Hematopoietic multipotent progenitor cell treated with erythropoietin and hydrocortisone succinate and interleukin-3 and kit ligand, for 15 days (in vitro differentiated cells): ENCODE measurements around the gene TCERG1L.
"Not testable (repeated sequence)": the region's sequence is repeated elsewhere in the genome, so short reads cannot be mapped to it uniquely, and the experiment has no call there.

ENCODE experiments used
- DNase-seq: peaks from one replicate; pipeline ENCODE4 v3.0.0-alpha.2; 2015; ENCODE audit warnings: low spot score

Gene TCERG1L

DNA sequence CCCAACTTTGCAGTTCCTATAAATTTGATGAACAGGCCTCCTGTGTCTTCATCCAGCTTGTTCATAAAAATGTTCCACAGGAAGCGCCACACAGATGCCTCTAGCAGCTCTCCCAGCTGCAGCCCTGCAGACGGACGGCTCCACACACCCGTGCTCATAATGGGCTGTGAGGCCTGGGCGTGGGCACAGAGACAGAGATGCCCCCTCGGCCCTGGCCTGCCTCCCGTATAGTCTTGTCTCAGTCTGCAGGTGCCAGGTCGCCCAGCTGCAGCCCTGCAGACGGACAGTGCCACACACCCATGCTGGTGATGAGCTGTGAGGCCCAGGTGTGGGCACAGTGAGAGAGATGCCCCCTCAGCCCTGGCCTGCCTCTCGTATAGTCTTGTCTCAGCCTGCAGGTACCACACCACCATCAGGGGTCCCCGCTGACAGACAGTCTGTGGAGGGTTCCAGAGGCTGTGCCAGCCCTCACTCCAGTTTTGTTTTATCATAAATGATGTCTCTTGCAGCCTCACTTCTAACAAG lies 189.9 kb downstream of the TCERG1L start:
- no peak for DNase-seq

DNA sequence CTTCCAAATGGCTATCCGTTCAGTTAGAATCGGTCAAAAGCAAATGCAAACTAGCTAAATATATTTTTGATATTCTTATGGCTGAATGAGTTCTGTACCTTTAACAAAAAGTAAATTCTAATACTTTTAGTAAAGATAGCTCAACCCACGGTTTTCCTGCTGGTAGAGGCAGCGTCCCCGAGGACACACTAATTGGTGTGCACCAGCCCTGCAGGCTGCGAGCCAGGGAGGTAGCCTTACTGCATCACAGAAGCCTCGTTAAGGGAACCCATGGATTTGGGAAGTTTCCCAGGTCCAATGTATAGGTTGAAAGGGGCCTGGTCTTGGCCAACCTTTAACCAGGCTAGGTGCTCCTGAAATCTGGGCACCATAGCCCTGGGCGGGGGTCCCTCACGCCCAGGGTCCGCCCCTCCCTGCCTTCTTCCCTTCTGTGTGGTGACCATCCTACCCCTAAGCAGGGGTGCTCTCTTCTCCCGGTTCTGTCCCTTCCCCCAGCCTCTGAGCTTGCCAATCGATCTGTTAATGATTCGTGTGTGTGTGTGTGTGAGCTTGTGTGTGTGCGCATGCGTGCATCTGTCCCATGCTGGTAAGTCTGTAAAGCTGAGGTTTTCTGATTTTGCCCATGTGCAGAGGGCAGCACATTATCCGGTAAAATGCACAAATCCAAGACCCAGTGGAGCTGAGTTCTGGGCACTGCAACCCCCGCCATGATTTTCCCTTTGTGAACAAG lies 191.7 kb downstream of the TCERG1L start:
- DNase-seq = no peak

DNA sequence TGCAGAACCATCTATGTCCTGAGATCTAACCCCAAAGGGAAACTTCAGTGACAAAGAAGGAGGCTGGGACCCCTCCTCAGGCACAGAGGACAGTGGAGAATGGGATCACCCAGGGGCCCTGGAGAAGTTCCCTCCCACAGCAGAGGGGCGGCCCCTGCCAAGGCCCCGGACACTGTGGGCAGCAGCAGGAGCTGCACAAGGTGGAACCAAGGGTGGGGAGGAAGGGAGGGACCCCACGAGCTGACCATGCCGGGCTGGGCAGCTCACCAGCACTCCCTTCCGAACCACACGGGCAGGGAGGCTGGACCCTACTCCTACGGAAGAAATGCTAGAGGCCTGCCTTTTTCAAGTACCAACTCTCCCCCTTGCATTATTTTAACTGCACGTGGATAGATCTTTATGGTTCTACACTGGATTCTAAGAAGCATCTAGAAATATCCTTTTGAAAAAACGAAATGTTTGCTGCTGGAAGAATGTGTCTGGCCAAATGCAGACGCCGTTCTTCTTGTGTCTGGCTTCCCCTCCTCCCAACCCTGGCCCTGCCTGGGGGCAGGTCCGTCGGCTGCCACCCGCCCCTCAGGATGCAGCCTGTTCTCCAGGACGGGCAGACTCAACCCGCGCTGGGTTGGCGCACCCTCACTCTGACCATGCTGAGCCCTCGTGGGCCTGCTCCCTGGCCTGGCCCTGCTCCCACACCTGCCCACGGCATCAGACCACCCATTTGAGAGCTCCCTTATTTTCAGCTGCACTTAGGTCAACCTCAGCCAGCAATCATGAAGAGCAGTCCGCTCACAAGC lies 193.9 kb downstream of the TCERG1L start:
- DNase-seq = no peak

DNA sequence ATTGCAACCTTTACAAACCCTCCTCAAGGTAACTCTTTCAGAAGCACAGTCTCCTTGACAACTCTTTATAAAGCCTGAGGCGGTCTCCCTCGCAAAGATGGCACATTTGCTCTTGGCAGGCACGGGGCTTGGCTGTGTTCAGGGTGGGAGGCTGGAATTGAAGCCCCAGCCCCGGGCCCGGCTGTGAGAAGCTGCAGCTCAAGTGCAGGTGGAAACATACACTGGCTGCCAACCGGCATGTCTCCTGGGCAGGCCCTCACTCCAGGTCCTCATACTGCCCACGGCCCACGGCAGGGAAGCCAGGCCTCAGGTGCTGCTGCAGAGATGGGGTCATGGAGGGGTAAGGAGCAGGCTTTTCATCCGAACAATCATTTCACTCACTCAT lies 194.5 kb downstream of the TCERG1L start:
- no peak for DNase-seq

DNA sequence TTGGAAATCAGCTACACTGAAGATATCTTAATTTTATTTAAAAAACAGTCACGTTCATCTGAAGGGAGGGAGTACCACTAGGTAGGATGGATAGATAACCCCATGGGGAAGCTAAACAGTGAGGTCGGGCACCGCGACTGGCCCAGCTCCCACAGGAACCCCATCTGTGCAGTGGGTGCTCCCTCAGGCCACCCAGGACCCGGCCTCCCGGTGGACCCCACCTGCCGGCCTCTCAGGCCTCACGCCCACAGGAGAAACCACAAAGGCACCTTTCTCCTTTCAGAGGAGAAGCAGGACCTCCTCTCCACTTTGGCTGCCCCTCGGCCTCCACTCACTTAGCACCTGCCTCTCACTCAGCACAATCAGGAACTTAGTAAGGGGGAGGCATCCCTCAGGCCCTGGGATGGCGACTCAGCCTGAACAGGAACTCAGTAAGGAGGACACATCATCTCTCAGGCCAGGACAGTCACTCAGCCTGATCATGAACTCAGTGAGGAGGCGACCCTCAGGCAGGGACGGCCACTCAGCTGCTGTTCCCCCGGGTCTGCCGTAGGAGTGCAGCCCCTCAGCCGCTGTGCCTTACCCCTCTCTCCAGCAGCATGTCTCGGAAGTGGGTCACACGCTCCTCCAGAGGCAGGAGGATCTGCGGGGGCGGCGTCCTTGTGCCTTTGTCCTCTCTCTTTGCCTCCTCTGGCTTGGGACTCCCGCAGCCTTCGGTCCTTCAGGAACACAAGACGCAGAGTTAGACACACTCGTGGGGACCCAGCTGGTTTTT lies 195.1 kb downstream of the TCERG1L start:
- no peak for DNase-seq

DNA sequence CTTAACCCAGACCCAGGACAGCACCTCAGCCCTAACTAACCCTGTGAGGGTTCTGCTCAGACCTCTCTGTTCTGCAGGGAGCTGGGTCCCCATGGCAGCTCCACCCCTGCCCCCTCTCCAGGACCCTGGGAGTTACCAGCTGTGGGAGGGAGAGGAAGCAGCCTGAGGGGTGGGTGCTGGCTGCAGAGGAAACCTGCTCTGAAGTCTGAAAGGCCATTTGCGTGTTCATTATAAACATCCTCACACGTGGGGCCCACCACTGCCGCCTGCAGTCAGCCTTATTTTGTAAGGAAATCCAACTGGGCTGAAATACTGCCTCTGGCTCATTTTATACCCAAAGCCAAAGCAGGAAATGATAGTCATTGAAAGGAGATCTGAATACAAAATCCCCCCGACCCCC lies 195.7 kb downstream of the TCERG1L start:
- DNase-seq = no peak

DNA sequence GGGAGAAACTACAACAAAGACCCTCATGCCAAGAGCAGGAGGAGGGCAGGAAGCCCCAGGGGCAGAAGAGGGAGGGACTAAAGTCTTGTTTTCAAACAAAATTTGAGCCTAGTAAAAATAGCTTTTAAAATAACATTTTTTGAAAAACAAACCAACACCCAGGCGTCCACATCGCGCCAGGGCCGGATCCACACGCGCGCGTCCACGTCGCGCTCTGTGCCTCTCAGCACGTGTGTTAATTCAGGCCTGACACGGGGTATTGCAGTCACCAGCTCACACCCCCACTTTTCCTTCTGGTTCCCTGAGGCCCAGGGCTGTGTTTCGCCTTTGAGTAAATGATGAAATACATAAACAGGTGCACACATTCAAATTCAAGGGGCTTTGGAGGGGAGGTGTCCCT lies 196.2 kb downstream of the TCERG1L start:
- DNase-seq = no peak

DNA sequence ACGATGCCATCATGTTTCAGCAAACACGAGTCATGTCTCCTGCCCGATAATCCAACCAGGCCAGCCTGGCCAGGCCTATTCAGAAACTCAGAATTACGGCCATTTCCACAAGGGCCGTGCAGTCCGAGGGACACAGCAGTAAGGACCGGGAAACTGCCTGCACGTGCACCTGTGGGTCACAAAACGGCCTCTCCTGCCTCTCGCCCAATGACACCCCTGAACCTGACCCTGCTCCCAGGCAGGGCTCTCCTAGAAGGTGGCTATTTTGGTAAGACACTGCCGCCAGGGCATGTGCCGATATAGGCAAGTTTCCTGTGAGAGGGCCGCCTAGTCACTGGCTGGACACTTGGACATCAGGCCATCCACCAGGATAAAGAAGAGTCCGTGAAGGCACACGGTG lies 196.7 kb downstream of the TCERG1L start:
- DNase-seq = no peak

DNA sequence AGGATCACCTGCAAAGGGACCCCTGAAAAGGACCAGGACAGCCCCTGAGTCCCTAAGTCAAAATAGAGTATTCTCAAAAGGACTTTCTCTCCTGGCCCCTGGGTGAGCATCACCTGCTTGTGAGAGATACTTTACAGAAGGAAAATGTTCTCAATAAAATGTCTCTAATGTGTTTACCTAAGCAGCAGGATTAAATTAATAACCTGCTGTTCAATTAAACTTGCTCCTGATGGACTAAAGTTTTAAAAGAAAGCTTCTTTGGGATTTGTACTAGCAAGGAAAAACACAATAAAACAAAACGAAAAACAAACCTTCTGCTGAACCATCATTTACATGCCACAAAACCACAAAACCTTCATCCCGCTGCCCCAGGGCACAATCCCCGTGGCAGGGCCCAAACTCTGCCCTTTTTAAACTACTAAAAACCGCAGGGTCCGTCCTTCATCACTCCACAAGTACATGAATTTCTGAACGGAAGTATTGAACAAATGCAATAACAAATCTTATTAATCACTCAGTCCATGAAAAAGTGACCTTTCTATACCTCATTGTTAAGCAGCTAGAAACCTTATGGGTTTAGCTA lies 197.7 kb downstream of the TCERG1L start:
- DNase-seq = no peak

DNA sequence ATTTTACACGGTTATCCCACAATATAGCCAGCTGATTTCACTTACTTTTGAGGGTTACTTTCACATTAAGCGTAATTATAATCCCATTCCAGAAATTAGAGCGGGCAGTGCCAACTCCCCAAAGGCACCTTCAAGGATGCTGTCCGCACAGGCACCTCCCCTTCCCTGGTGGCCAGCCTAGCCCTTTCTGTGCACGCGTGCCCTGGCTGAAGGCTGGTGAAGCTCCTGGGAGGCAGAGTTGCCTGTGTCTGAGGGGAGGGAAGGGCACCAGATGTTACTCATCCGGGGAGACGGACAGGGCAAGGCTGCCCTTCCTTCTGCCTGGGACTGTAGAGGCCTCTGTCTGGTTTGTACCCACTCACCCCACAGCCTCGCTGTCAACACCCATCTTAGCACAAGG lies 198.4 kb downstream of the TCERG1L start:
- no peak for DNase-seq

DNA sequence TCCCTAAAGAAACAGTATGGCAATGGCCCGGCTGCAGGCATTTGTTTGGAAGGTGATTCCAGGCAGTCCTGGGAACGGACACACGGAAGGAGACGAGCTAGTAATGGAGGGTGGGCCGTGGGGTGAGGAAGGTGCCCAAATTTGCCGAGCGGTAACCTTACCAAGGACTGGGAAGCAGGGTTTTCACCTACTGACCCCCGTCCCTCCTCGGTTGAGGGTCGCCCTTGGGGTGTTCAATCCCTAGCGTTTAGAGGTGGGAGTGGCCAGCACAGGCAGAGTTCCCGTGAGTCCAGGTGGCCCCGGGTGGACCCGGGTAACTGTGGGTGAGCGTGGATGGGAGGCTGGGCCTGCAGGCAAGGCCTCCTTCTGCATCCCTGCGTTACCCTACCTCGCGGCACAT lies 198.8 kb downstream of the TCERG1L start:
- no peak for DNase-seq

DNA sequence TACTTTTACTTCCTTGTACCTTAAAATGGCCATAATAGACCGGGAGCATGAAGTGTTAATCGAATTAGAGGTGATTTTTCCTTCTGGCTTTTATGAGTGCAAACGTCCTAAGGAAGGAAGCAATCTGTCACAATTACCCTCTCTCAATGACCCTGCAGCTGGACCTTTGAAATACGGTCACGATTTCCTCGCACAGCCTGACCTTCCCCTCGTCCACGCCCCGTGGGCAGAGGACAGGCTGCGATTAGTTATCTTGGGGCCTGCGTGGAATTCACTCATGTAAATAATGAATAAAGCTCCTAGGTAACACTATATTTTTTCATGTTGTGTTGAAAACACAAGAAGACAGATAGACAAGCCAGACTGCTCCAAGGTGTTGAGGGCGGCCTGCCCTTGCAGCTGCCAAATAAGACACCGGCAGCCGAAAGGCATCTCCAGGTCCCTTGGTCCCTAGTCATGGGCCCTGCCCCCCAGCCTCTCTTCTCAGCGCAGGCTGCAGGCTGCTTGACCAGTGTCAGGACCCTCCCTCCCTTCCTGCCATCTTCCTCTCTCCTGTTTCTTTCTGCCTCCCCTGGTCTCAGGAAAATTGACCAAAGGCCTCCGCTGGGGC lies 199.9 kb downstream of the TCERG1L start:
- no peak for DNase-seq

DNA sequence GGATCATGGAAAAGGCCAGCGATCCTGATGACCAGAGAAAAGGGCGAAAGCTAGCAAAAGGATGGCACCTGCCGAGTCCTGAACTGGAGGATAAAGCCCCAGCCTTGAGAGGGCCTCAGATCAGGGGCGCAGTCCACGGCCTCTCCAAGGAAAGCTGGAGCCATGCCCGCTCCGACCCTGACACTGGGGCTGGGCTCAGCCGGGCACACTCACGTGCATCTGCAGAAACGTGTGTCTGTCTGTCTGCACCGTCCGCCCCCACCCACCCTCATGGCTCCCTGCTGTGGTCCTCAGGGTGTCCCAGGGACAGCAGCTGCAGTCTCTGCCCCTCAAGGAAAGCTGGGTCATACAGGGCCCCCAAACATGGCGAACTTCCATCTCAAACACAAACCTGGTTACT lies 200.5 kb downstream of the TCERG1L start:
- DNase-seq = no peak

DNA sequence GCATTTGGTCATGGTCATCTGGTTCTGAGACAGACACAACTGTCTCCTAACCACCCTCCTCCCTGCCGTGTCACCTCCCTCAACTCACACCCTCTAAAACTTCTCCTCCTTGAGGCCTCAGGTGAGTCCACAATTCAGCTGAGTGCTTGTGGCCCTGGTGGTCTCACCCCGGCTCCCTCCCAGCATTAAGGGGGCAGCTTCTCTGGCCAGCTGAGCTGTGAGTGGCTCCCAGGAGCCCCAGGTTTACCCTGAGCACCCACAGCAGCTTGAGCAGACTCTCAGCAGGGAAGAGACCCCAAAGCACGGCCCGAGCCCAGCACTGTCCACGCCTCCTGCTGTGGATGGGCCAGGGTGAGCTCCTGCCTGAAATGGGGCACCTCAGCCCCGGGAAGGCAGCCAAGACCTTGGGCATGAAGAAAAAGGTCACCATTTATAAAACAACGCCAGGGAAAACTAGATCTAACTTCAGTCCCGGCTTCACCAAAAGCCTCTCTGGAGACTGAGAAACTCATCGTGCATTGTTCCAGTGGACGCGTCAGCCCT lies 201.2 kb downstream of the TCERG1L start:
- DNase-seq = no peak

DNA sequence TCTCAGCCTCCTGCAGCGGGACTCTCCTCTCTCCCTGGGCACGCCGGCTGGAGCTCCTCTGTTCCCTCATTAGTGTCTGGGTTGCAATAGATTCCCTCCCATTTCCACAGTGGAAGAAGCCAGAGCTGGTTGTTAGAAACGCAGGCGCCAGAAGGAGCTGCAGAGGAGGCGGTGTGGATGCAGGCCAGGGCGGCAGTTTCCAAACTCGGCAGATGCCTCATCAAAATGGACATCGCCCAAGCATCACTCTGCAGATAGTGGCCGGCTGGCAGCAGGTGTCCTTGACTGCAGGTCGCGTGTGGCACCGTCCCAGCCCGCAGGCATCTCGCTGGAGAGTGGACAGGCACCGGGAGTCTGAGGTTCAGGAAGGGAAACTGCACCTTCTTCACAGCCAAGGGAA lies 201.8 kb downstream of the TCERG1L start:
- no peak for DNase-seq

DNA sequence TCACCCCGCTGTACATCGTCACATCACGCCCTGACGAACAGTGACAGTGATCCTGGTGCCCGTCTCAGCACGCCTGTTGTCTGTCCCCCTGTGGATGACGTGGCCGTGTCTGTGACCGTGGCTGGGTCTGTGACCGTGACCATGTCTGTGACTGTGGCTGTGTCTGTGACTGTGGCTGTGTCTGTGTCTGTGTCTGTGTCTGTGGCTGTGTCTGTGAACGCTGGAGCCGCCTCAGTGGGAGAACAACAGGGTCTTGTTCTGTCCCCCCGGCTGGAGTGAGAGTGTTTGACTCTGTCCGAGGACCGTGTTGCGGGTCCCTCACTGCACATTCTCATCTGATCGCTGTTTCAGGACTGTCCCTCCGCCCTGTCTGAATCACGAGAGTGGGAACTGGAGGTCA lies 202.2 kb downstream of the TCERG1L start:
- DNase-seq = no peak

DNA sequence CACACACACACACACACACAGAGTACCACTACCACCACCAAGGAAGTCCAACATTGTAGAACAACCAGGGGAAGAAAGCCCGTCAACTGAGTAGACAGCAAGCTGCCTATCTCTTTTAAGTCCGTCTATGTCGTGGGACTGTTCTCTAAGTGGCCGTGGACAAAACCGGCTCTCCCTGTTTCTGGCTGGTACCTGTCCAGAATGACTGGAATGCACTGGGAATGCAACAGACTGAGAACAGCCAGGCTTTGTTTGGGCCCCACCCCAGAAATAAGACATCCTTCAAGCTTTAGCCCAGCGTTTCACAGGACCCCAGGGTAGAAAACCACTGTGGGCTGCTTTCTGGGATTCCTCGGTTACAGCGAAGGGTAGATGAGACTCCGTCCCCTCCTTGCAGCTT lies 203.6 kb downstream of the TCERG1L start:
- DNase-seq = no peak

DNA sequence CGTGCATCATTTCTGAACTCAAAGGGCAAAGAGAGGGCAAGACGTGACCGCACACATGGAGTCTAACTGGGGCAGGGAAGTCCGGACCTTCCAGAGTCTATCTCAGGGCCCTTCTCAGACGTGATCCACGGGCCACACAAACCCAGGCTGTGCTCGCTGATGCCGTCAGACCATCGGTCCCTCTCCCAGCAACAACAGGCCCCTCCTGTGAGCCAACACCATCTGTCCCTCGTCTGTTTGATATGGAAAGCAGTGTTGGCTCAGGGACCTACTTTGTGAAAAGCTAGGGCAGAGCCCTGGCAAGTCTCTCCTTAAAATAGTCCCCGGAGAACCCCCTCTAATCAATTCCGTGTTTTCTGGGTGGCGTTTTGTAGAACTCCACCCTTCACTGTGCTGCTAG lies 208.8 kb downstream of the TCERG1L start:
- no peak for DNase-seq

DNA sequence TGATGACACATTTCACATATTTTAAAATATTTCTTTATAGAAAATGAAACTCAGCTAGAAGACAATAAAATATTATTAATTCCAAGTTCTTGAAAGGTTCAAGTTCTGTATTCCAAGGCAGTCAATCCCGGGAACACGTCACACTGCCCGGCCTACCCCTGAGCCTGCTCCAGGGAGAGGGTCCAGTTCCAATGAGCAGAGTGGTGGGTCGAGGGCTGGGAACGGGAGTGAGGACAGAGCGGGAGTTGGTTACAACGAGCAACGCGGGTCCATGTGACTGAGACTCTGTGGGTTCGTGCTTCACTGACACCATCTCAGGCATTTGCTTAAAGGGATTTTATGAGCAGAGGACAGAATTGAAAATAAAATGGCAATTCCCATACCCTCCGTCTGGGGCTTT lies 209.4 kb downstream of the TCERG1L start:
- DNase-seq = no peak

DNA sequence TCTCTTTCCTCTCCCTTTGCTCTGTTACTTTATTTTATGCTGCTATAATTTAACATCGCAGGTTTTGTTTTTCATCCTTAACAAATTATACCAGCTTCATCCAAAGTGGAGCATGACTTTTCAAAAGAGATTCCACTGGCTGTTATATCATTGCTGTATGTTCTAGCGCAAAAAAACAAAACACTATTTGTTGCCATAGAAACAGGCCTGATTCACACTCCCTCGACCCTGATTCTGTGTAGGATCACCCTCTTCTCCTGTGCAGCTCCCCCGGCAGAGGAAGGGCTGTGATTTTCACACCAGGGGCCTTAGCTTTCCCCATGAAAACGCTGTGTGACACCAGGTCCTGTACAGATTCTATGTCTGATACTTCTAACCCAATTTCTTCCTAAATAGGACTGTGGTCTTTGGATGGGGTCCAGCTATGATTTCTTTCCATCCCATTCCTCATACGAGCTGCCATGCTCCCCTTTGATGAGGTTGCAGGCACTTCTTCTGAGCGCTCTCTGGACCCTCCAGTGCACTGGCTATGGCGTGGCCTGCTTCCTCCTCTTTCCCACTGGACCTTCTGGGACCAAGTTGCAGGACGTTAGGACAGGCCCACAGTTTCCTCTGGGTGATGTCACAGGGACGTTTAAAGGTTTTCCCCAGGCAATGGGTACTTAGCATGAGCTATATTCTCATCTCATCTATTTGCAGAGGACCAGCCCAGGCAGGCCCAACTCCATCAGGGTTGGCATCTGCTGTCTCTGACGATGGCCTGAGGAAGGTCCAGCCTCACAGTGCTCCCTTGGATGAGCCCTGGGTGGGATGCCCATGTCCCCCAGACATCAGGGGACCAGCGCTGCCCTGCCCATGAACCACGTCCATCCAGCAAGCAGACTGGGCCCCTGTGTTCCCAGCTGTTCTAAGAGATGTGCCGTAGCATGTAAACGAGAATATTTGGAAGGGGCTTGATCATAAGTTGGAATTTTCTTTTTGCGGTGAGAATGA lies 210.8 kb downstream of the TCERG1L start:
- not testable (repeated sequence) for DNase-seq
